Measurements from ENCODE around the gene IL17RA. TPM values are rescaled to one million over a fixed set of nuclear protein-coding genes. Genes with fewer than 3 reads are reported as not detected.
"Not testable (repeated sequence)": the region's sequence is repeated elsewhere in the genome, so short reads cannot be mapped to it uniquely, and the experiment has no call there.

The IL17RA gene, protein sequence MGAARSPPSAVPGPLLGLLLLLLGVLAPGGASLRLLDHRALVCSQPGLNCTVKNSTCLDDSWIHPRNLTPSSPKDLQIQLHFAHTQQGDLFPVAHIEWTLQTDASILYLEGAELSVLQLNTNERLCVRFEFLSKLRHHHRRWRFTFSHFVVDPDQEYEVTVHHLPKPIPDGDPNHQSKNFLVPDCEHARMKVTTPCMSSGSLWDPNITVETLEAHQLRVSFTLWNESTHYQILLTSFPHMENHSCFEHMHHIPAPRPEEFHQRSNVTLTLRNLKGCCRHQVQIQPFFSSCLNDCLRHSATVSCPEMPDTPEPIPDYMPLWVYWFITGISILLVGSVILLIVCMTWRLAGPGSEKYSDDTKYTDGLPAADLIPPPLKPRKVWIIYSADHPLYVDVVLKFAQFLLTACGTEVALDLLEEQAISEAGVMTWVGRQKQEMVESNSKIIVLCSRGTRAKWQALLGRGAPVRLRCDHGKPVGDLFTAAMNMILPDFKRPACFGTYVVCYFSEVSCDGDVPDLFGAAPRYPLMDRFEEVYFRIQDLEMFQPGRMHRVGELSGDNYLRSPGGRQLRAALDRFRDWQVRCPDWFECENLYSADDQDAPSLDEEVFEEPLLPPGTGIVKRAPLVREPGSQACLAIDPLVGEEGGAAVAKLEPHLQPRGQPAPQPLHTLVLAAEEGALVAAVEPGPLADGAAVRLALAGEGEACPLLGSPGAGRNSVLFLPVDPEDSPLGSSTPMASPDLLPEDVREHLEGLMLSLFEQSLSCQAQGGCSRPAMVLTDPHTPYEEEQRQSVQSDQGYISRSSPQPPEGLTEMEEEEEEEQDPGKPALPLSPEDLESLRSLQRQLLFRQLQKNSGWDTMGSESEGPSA
- 10 to 100 TPM; 22.6 to 58.9 (median 35.9) TPM for total RNA-seq

DNA sequence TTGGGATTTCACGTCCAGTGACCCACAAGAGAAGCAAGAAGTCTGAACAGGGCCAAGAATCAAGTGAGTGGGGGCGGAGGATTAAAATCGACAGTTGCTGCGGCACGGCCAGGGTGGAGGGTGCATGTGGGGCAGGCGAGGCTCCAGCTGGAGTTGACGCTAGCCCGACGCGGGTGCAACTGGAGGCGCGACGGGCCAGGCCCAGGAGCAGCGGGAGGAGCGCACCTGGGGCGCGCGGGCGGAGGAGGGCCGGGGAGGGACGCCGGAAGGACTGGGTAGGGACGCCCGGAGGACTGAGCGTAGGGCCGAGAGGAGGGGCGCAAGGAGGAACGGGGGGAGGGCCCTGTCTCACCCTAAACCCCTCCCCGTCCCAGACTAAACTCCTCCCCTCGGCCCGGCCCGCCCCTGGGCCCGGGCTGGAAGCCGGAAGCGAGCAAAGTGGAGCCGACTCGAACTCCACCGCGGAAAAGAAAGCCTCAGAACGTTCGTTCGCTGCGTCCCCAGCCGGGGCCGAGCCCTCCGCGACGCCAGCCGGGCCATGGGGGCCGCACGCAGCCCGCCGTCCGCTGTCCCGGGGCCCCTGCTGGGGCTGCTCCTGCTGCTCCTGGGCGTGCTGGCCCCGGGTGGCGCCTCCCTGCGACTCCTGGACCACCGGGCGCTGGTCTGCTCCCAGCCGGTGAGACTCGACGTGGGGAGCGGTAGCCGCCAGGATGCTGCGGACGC is at the start of gene IL17RA:
Gene IL17RA, plus strand, starts transcription at position 447 of the 723 bp plus-strand sequence. Its CDS starts 92 bp downstream, at position 539.
- Histone ChIP-seq H3K36me3 (no peaks in the 10 kb centered on the region), H3K4me3 (peak within 1 kb of the TSS; percentile 66 to 86 (median 71)), H3K27ac (peak within 1 kb of the TSS; percentile 91 to 98 (median 96)), H3K9me3 (no peaks in the 10 kb centered on the region), H3K4me1 (peaks cover 24 to 43% (median 28%) of the 10 kb centered on the region in 4 donors), H3K27me3 (no peaks in the 10 kb centered on the region)
- 1% methylated on average over 37 to 62 of the region's 68 CpGs for WGBS, 2 donors
- DNase-seq, result peak; percentile 95 to 97
- TF ChIP-seq, protein P1, sequence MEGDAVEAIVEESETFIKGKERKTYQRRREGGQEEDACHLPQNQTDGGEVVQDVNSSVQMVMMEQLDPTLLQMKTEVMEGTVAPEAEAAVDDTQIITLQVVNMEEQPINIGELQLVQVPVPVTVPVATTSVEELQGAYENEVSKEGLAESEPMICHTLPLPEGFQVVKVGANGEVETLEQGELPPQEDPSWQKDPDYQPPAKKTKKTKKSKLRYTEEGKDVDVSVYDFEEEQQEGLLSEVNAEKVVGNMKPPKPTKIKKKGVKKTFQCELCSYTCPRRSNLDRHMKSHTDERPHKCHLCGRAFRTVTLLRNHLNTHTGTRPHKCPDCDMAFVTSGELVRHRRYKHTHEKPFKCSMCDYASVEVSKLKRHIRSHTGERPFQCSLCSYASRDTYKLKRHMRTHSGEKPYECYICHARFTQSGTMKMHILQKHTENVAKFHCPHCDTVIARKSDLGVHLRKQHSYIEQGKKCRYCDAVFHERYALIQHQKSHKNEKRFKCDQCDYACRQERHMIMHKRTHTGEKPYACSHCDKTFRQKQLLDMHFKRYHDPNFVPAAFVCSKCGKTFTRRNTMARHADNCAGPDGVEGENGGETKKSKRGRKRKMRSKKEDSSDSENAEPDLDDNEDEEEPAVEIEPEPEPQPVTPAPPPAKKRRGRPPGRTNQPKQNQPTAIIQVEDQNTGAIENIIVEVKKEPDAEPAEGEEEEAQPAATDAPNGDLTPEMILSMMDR (IDR thresholded peaks at IDR 0.05), result peak in 1 of 6 experiments; percentile 21
- TF ChIP-seq POLR2A (IDR thresholded peaks at IDR 0.05), result peak; percentile 49 to 95 (median 82)
- peak in 1 of 2 donors; percentile 87 for TF ChIP-seq POLR2AphosphoS5 (IDR thresholded peaks at IDR 0.05)
- TF ChIP-seq EP300 (IDR thresholded peaks at IDR 0.05), result no peak
- peak; percentile 99 for ATAC-seq (ENCODE audit: low FRiP score in 2 of 2)

DNA sequence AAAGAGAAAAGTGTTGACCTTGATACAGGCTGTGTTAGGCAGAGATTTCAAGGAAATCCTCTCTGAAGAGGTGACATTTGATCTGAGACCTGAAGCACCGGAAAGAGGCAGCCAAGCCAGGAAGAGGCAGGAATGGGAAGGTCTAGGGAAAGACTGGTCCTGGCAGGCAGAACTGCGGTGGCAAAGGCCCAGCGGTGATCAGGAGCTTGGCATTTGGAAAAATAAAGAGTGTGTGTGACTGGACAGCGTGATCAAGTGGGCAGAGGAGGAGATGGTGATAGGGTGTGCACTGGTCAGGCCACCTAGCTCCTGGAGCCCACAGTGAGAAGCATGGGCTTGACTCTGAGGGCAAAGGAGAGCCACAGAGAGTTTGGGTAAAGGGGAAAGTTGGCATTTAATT is 49.6 kb upstream of the IL17RA start:
- TF ChIP-seq, protein P1 (IDR thresholded peaks at IDR 0.05), result no peak
- TF ChIP-seq POLR2AphosphoS5 (IDR thresholded peaks at IDR 0.05), result no peak
- TF ChIP-seq POLR2A (IDR thresholded peaks at IDR 0.05), result no peak
- TF ChIP-seq EP300 (IDR thresholded peaks at IDR 0.05), result no peak
- Histone ChIP-seq H3K4me1 (peaks cover 4 to 12% (median 6%) of the 10 kb centered on the region in 4 donors), H3K36me3 (no peaks in the 10 kb centered on the region), H3K27ac (no peak overlapping the region), H3K4me3 (no peak overlapping the region), H3K27me3 (peaks cover 0 to 12% (median 7%) of the 10 kb centered on the region in 4 donors), H3K9me3 (no peaks in the 10 kb centered on the region)
- DNase-seq, result no peak
- no peak for ATAC-seq (ENCODE audit: low FRiP score in 2 of 2)
- WGBS, 2 donors, result 63 to 73% methylated on average over 4 of the region's 4 CpGs

DNA sequence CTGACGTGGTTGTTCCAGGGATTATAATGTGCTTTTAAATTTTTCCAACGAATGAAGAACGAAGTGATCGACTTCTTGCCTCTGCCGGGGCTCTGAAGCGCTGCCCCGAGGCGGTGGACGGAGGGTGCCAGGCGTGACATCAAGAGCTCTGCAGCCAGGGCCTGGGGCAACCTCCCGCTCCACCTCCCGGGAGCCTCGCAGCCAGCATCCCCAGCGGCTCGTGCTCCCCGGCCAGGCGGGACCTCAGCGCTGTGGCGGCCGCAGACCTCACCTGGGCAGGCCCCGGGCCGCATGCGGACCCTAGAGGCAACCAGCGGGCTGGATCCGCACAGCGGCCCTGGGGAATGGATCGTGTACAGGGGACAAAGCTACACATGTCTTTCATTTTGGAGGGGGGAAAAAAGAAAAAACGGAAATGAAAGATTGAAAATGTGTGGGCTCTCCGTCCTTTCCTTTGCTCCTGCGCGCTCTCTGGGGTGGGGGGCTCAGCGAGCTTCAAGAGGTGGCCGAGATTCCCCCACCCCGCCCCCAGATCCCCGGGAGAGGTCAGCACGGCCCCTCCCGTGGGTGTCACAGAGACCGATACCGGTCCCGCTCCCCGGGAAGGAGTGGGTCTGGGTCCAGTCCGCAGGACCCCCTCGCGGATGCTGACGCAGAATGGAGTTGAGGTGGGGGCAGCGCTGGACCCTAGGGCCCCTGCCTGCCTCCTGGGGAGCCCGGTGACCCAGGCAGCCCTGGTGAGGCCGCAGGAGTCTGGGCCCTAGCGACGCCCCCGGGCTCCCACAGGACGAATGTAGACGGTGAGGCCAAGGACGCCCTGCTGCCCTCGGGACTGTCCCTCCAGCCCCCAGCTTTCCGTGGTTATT is 48.6 kb upstream of the IL17RA start:
- peak in 1 of 2 donors; percentile 81 for DNase-seq
- not testable (repeated sequence) for H3K27ac ChIP-seq, H3K9me3 ChIP-seq, H3K36me3 ChIP-seq
- WGBS, 2 donors, result 29 to 39% methylated on average over 38 to 43 of the region's 56 CpGs
- Histone ChIP-seq H3K4me3 (peak overlapping the region in 3 of 4 donors; percentile 21 to 34 (median 31)), H3K4me1 (peaks cover 4 to 12% (median 6%) of the 10 kb centered on the region in 4 donors), H3K27me3 (peaks cover 0 to 12% (median 7%) of the 10 kb centered on the region in 4 donors)
- peak; percentile 35 to 36 for ATAC-seq (ENCODE audit: low FRiP score in 2 of 2)

DNA sequence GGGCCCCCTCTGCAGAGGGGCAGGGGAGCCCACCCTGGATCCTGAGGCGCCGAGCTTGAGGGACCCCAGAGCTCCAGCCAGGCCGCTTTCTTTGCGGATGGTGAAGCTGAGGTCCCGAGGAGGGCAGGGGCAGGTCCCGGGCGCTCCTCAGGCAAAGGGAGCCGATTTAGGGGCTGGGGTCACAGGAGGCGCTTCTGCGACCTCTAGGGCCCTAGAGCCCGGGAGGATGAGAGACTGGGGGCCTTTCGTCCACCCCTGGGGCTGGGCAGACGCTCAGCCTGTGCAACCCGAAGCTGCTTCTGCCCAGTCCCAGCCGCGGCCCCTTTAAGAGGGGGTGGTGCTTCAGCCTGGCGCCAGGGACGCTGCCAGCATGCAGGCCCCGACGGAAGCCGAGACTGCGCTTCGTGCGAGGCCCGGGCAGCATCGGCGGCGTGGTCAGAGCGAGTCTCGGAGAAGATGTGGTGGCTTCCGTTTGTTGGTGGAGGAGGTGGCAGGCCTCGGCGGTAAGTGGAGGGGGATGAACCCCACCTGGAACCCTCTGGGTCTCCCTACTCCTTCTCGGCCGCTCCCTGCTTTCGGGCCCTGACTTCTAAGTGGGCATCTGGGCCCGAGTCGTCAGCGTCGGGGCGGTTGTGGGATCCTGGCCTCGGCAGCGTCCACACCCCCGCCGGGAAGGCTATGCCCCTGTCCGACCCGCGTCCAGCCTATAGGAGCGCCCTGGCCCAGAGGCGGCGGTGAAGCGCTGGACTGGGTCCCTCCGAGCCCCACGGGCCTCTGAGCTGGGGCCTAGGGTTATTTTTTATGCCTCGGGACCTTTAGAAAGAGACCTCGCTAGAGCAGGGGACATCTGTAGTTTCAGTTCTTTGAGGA is 47.7 kb upstream of the IL17RA start:
- peak in 1 of 2 donors; percentile 85 for DNase-seq
- H3K4me3 ChIP-seq, result peak overlapping the region in 3 of 4 donors; percentile 21 to 34 (median 31)
- ATAC-seq (ENCODE audit: low FRiP score in 2 of 2), result peak; percentile 86 to 92
- H3K27ac ChIP-seq, H3K9me3 ChIP-seq, H3K36me3 ChIP-seq: not testable (repeated sequence)
- peaks cover 0 to 12% (median 7%) of the 10 kb centered on the region in 4 donors for H3K27me3 ChIP-seq
- peaks cover 4 to 12% (median 6%) of the 10 kb centered on the region in 4 donors for H3K4me1 ChIP-seq
- WGBS, 2 donors, result 40 to 51% methylated on average over 9 to 26 of the region's 56 CpGs

All from upper lobe of left lung (tissue), 6 donors.